A549 (cell line): ENCODE results near the gene CLASP1.

Experiments used
- KDM5A ChIP-seq: fragments of 200-600 bp; sonication (generic); IDR thresholded peaks from 2 replicates; pipeline ENCODE4 v1.6.1; 2016; ENCODE audit warnings: antibody characterized with exemption, mild to moderate bottlenecking
- POLR2A ChIP-seq: IDR thresholded peaks from 2 replicates; pipeline ENCODE4 v1.6.1; 2012; ENCODE audit warnings: mild to moderate bottlenecking, low read length
- RAD21 ChIP-seq, 2 experiments: fragments of >200 bp in 1 of 2; sonication (Bioruptor Twin) in 1 of 2; formaldehyde crosslinking in 1 of 2; IDR thresholded peaks in 1 of 2; conservative IDR thresholded peaks in 1 of 2; 2 replicates in 1 of 2; 3 replicates in 1 of 2; pipeline ENCODE4 v1.6.1; 2012 to 2018; ENCODE audit warnings: inconsistent platforms in 1 of 2
- SREBF2 ChIP-seq: fragments of 450-650 bp; IDR thresholded peaks from 2 replicates; pipeline ENCODE4 v1.6.1; 2014; ENCODE audit warnings: mild to moderate bottlenecking, moderate library complexity
- TF ChIP-seq, protein P1 (sequence below): fragments of >200 bp; sonication (Bioruptor Twin); formaldehyde crosslinking; IDR thresholded peaks from 3 replicates; pipeline ENCODE4 v1.5.1; 2016
- TF ChIP-seq, protein P2 (sequence below): fragments of 200-600 bp; sonication (generic); IDR thresholded peaks from 2 replicates; pipeline ENCODE4 v1.6.1; 2016; ENCODE audit warnings: antibody characterized with exemption, mild to moderate bottlenecking, moderate library complexity

DNA sequence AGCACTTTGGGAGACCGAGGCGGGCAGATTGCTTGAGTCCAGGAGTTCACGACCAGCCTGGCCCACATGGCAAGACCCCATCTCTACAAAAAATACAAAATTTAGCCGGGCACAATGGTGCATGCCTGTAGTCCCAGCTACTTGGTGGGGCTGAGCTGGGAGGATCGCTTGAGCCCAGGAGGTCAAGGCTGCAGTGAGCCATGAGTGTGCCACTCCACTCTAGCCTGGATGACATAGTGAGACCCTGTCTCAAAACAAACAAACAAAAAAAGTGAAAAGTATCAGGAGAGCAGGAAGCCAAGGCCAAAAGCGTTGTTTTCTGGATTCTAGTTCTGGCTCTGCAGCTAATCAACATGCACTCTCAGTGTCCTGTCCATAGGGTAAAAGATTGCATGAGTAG, 10.7 kb upstream of the CLASP1 start:
- TF ChIP-seq SREBF2 = no peak
- no peak for TF ChIP-seq RAD21 (conservative IDR thresholded peaks at IDR 0.05 in 1 of 2, IDR thresholded peaks at IDR 0.05 in 1 of 2)
- TF ChIP-seq POLR2A = no peak
- TF ChIP-seq, protein P1, sequence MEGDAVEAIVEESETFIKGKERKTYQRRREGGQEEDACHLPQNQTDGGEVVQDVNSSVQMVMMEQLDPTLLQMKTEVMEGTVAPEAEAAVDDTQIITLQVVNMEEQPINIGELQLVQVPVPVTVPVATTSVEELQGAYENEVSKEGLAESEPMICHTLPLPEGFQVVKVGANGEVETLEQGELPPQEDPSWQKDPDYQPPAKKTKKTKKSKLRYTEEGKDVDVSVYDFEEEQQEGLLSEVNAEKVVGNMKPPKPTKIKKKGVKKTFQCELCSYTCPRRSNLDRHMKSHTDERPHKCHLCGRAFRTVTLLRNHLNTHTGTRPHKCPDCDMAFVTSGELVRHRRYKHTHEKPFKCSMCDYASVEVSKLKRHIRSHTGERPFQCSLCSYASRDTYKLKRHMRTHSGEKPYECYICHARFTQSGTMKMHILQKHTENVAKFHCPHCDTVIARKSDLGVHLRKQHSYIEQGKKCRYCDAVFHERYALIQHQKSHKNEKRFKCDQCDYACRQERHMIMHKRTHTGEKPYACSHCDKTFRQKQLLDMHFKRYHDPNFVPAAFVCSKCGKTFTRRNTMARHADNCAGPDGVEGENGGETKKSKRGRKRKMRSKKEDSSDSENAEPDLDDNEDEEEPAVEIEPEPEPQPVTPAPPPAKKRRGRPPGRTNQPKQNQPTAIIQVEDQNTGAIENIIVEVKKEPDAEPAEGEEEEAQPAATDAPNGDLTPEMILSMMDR = no peak
- TF ChIP-seq, protein P2, sequence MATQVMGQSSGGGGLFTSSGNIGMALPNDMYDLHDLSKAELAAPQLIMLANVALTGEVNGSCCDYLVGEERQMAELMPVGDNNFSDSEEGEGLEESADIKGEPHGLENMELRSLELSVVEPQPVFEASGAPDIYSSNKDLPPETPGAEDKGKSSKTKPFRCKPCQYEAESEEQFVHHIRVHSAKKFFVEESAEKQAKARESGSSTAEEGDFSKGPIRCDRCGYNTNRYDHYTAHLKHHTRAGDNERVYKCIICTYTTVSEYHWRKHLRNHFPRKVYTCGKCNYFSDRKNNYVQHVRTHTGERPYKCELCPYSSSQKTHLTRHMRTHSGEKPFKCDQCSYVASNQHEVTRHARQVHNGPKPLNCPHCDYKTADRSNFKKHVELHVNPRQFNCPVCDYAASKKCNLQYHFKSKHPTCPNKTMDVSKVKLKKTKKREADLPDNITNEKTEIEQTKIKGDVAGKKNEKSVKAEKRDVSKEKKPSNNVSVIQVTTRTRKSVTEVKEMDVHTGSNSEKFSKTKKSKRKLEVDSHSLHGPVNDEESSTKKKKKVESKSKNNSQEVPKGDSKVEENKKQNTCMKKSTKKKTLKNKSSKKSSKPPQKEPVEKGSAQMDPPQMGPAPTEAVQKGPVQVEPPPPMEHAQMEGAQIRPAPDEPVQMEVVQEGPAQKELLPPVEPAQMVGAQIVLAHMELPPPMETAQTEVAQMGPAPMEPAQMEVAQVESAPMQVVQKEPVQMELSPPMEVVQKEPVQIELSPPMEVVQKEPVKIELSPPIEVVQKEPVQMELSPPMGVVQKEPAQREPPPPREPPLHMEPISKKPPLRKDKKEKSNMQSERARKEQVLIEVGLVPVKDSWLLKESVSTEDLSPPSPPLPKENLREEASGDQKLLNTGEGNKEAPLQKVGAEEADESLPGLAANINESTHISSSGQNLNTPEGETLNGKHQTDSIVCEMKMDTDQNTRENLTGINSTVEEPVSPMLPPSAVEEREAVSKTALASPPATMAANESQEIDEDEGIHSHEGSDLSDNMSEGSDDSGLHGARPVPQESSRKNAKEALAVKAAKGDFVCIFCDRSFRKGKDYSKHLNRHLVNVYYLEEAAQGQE = no peak
- TF ChIP-seq KDM5A = no peak
